Hematopoietic multipotent progenitor cell treated with erythropoietin and hydrocortisone succinate and interleukin-3 and kit ligand, for 15 days (in vitro differentiated cells): ENCODE results near the gene SPINK8.

Experiments
- DNase-seq: peaks from one replicate; pipeline ENCODE4 v3.0.0-alpha.2; 2015; ENCODE audit warnings: low spot score

Gene SPINK8

GRCh38 chr3:48320996-48321395, 12.5 kb downstream of the SPINK8 start:
- no peak for DNase-seq

DNA sequence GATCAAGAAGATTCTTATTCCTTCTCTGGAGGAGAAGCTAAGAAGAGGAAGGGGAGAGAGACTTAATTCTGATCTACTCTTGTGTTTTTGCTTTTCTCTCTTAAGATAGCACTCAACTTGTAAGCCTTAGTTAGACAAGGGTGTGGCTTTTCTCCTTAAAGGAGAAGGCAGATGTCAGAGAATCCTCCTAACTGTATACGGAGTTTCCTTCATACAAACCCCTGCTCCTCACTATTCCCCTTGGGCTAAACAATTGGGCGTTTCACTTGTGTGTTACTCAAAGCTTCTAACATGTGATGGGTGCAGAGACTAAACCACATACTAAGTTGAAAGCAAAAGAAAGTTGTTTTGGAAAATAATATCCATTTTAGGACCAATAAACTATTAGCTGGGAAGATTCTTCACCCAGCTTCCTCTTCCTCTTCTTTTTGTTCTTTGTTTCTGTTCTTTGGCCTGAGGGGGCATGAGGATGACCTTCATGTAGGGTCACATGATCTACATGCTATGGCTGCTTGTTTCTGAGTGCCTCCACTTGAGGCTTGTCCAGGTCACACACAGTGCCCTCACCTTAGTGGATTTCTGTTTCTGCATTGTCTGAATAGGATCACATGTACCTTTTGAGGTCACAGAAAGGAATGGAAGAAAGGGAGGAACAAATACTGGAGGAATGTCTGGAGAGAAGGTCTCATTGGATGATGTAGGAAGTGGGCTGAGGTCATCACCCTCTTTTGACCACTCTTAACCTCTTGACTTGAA, 14.6 kb downstream of the SPINK8 start:
- DNase-seq, result no peak

DNA sequence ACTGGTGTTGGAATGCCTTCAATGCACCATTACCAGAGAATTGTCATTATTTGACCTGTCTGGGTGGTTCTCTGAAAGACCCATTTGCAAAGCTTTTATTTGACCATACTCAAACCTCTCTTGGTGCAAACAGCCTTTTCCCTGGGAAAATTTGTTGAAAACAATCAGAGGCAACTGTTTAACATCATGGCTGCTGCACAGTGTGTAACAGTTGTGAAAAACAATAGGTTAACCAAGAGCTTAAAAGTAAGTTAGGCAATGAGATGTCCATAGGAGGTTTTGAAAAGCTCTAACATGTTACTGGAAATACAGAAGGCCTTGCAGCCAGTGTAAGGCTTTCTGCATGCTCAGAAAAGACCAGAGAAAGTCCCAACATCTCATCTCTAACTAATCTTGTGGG, 18.9 kb downstream of the SPINK8 start:
- DNase-seq, result no peak

DNA sequence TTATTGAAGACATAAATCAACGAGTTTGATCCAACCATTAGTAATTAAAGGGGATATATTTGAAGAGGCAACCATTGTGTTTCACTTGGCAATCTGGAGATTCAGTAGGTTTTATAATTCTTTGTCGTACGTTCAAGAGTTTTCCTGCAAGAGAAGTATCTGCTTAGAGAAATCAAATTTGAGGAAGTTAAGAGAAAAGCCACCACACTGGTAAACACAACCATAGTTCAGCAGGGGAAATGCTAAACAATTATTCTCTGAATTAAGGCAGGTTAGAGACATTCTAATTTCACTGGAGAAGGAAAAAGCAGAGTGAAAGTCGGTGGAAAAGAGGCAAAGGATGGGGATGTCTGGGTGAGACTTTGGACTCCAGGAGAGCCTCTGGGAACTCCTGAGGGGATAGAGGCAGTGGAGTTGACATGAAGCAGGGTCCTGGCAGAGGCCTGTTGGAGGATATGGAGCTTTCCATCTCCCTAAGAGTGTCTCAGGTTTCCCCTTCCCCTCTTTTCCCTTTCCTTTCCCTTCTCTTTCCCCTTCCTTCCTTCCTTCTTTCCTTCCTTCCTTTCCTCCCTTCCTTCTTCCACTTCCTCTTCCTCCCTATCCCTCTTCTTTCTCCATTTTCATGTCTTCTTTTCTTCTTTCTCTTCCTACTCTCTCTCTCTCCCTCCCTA, 26.5 kb downstream of the SPINK8 start:
- no peak for DNase-seq

GRCh38 chr3:48306290-48306689, 27.2 kb downstream of the SPINK8 start:
- DNase-seq, result no peak

DNA sequence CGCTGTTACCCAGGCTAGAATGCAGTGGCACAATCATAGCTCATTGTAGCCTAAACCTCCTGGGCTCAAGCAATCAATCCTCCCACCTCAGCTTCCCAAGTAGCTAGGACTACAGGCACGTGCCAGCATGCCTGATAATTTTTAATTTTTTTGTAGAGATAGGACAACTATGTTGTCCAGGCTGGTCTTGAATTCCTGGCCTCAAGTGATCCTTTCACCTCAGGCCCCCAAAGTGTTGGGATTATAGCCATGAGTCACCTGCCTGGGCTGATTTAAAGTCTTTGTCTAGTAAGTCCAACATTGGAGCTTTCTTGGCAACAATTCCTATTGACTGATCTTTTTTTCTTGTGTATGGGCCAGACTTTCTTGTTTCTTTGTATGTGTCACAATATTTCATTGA, 28.1 kb downstream of the SPINK8 start:
- no peak for DNase-seq

DNA sequence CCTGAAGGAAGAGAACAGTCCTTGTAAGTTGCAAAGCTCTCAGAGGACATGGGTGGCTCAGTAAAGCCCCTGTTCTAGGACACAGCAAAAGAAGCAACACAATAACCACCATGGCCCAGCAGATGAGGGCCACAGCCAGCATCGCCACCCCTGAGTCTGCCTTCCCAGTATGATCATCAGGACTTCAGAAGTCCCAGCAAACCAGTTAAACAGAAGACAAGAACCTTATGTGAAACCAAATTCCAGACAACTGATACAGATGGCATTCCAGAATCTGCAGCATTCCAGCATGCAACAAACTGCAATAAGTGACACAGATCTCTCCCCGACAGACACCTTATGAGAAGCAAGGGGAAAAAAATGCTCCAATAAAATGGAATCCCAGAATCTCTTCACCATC, 30.4 kb downstream of the SPINK8 start:
- DNase-seq, result no peak

DNA sequence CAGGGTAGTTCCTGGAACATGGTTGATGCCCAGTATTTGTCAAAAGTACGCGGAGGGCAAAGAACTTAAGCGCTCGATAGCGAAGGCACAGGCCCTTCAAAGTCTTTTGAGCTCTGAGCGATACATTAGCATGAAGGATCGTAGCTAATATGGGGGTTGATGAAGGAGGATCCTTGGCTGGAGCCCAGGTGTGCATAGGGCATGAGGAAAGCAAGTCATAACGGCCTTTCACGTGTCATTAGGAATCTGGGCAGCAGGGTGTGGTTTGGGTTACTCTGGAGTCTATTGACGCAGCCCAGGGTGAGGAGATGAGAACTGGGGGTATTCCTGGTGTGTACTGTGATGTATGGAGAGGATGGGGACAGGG, 31.7 kb downstream of the SPINK8 start:
- no peak for DNase-seq

DNA sequence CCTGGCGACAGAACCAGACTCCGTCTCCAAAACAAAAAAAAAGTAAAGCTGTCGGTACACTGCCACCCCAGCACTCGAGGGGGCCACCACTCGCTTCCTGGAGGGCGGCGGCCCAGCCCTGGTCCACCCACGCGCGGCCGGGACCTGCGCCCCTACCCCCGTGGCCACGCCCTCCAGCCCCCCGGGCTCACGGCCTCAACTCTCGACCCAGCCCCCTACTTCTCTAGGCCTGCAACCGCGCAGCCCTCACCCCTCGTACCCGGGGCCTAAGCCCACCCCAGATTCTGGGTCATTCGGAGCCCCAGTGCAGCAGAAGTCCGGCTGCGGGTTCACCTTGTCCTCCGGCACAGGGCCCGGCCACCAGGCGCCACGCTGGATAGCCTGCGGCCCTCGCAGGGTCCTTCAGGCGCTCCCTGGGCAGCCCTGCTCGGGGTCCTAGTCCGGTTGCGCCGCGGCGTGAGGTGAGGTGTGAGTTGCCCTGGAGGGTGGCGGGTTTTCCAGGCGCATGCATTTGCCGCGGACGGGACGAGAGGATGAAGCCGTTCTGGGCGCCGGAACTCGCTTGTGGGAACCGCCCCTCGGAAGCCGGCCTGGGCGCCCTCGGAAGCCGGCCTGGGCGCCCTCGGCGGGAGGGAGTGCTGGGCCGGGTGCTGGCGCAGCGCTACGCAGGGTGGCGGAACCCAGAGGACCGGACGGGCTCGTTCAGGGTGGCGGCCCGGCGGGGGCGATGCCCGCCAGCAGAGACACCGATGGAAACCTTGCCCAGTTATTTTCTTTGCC, 32.3 kb downstream of the SPINK8 start, which contains the start of gene NME6:
Gene NME6, minus strand, starts transcription at position 348 of the 780 bp plus-strand sequence.
- peak; percentile 85 for DNase-seq

DNA sequence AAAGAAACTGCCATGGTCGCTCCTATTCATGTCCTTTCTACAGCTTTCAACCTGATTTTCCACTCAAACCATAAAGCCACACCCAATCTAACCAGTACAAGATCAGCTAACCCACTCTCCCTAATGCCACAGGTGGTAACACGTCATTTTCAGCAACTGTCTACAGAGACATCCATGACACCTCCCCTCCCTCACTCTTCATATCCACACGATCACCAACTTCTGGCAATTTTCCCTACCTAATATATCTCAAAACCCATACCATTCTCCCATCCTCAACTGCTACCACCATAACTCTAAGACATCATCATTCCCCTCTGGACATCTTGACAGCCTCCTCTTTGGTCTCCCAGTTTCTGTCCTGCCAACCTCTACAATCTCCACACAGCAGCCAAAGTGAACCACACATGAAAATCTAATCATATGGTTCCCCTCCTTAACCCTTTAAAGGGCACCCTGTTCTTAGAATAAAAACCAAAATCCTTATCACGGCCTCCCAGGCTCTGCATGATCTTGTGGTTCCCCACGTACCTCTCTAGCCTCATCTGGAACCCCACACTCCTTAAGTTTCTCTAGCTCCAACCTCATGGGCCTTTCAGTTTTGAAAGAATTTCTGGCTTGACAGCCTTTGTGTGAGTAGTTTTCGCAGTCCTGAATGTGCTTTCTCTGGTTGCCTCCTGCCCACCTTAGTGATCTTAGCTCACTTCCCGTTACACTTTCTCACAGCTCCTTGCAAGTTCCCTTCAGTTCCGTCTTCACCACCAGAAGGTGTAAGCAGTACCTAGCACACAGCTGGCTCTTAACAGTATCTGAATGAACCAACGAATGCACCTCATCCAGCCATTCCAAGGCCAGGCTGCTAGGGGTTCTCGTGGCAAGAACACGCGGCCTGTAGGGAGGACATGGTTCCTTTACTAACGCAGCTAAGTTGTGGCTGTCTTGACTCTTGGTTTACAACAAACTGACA, 33.4 kb downstream of the SPINK8 start:
- peak; percentile 61 for DNase-seq

DNA sequence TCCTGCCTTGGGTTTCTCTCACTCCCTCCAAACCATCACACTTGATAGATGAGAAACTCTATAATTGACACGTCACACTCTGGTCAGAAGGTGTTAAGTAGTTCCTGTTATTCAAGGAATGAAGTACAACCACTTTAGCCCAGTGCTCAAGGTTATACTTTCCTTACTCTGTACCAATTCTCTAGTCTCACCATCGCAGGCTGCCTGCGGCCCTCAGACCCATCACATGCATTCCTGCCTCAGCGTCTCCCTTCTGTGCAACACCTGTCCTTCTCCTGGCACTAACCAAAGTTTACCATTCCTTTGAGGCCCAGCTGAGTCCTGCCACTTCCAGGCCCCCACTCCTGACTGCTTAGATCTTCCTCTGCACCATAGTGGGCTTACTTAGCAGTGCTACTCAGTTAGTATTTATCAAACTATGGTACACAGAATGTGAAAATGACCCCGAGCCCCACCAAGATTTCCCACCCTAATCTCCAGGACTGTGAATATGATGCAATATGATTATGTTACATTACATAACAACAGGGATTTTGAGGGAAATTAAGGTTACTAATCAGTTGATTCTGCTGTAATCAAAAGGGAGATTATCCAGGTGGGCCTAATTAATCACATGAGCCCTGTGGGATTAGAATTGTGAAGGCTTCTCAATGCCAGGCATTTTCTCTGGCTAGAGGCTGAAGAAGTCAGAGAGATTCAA, 36.2 kb downstream of the SPINK8 start:
- no peak for DNase-seq

- no peak for DNase-seq
Measured at GRCh38 chr3:48296699-48297098, 36.8 kb downstream of the SPINK8 start.

DNA sequence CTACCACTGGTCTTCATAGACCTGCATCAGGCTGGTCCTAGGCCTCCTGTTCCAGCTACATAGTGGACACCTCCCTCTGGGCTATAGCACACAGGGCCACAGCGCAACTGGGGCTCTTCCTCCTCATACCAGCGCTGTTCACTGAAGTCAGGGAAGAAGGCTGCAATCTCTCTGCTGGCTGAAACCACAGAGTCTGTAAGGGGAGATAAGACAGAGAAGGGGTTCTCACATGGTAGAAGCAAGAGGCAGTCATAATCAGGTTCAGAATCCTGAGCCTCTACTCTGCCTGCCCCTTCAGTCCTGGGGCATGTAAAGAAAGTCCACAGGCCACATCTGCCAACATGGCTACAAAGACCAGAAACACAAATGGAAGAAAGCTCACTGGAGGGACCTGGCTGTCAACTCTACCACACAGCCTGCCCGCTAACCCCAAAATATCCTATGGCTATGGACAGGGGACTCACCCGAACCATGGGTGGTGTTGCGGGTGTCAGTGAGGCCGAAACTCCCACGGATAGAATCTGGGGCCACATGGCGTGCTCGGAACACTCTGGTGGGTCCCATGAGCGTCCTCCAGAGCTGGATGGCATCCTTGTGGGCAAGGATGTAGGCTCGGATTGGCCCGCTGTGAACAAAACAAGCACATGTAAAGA, 38.7 kb downstream of the SPINK8 start:
- DNase-seq, result peak; percentile 19

DNA sequence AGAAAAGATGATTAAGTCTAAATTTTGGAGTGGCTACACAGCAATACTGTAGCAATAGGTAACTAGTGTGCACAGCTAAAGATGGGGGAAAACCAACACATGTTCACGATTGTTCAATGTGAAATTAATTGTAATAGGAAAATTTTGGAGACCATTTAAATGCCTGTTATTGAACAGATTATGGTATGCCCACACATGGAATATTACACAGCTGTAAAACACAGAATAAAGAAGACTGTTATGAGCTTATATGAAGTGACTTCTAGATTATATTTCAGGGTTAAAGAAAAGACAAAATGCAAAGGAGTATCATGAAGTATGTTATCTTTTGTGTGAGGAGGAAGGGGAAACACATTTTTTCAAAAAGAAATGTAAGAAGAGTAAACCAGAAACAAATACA, 43.8 kb downstream of the SPINK8 start:
- no peak for DNase-seq

GRCh38 chr3:48287034-48287433, 46.4 kb downstream of the SPINK8 start:
- DNase-seq, result no peak

DNA sequence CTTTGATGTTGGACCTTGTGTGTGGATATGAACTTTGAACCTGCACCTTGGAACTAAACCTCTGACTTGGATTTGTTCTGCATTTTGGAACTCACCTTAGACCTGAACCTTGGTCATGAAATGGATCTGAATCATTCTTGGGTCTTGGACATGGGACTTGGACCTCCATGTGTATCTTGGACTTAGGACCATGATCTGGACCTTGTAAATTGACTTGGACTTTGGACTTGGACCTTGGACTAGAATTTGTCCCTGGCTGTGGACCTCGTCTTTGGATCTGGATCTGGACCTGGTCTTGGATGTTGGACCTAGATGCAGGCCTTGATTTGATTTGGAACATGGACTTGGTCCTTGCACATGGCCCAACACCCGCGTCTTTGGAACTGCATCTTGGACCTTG, 47.2 kb downstream of the SPINK8 start:
- DNase-seq, result no peak

DNA sequence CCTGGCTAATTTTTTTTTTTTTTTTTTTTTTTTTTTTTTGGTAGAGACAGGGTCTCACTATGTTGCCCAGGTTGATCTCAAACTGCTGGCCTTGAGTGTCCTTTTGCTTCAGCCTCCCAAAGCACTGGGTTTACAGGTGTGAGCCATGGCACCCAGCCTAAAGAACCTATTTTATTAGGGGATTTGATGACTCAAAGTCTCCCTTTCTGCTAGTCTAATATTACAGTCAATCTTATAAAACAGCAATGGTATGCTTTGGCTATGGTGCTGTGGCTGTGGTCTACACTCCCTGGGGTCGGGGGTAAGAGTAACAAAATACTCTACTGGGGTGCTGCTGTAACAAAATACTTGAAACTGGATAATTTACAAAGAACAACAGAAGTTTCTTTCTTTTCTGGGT, 47.8 kb downstream of the SPINK8 start:
- DNase-seq, result no peak

DNA sequence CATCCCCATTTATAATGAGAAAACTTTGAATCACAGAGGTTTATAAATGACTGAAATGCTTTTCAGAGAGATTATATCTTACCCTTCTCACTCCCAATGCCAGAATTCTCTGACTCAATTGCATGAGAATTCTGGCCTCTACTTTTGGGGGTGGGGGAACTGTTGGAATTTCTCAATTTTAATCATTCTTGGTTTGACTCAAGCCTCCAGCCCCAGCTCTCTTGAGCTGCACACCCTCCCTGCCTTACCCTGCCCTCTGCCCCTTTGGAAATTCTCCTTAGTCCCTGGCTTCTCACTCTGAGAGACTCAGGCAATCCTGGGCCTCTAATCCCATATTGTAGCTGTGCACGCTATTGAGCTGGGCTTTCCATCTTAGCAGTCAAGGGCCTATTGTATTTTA, 48.3 kb downstream of the SPINK8 start:
- DNase-seq, result no peak

DNA sequence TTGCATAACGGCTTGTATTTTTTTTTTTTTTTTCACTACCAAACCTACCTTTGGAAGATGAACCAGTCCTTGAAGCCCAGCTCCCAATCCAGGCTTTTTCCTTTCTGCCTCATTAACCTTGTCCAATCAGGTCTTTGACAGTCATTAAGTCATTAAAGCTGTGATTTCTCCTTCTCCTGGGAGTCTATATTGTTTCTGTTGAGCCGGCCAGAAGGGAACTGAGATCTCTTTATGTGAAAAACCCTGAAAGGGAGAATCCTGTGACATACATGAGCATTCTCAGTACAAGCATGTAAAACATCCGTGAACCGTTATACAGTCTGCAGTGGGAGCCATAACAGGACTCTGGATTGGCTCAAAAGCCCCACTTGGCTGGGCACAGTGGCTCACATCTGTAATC, 52.6 kb downstream of the SPINK8 start:
- DNase-seq, result no peak

DNA sequence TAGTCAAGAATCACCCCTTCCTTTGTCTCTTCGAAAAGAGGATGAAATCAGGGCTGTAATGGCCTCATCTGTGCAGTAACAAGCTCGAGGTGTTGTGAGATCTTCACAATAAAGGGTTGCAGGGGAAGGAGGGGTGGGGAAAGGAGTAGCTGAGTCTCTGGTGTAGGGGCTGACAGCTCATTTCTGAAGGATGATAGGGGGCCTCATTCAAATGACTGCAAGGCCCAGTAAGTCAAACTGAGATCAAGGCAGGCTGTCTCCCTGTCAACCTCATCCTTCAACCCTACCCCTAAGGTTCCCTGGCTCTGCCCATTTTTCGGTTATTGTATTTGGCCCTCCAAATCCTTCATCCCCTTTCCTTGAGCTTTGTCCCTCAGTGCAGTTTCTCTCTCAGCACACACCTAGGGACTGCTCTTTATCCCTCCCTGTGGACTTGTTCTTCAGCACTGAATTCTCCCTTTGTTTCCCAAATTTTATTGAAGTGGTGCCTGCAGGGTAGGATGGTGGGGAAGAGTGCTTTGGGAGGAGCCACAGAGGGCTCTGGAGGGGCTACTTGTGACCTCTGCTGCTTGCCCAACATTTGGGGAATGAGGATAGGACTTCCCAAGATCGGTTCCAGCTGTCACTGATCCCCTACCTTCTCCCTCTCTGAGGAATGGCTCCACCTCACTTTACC, 54.4 kb downstream of the SPINK8 start:
- DNase-seq, result no peak
